ENCODE results near the gene GGNBP2.
A peak's percentile ranks its signal among the peaks of the same experiment; 100 is the strongest.

The GGNBP2 gene

GRCh38 chr17:36514856-36515255 lies 29.9 kb upstream of the GGNBP2 start:
- no peak for DNase-seq (ENCODE audit: low read depth, low spot score)

GRCh38 chr17:36515837-36516236 lies 28.9 kb upstream of the GGNBP2 start:
- no peak for DNase-seq (ENCODE audit: low read depth, low spot score)

DNA sequence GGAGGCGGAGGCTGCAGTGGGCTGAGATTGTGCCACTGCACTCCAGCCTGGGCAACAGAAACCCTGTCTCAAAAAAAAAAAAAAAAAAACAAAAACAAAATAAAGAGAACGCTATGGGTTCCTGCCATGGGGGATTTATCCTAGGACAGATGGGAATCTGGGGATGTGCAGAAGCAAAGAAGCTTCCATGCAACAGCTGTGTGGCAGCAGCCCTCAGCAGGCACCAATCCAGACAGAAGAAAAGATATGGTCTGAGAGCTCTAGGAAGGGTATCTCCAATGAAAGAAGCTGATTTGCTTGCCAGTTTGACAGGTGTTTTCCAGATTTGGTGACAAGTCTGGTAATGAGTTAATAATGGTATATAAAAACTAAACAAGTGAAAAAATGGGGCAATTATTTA lies 21.6 kb upstream of the GGNBP2 start:
- DNase-seq (ENCODE audit: low read depth, low spot score): no peak

- no peak for DNase-seq (ENCODE audit: low read depth, low spot score)
Observed at GRCh38 chr17:36524428-36524876, 20.3 kb upstream of the GGNBP2 start.

- DNase-seq (ENCODE audit: low read depth, low spot score): no peak
Observed at GRCh38 chr17:36525113-36525512, 19.6 kb upstream of the GGNBP2 start.

DNA sequence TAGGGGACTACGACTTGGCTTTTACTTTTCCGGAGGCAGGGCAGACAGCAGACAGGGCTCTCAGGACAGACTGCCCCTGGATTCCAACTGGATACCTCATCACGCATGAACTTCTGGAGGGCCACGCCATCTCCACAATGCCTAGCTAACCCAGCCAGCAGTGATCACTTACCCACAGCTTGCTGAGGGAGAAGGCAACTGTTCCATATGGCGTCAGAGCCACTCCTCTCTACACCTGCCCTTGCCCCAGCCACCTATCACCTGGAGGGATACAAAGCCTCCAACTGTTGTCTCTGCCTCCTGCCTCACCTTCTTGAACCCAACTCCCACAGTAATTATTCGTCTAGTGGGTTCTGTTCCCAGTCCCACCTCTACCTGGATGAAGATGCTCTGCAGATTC lies 18.8 kb upstream of the GGNBP2 start:
- no peak for DNase-seq (ENCODE audit: low read depth, low spot score)

- DNase-seq (ENCODE audit: low read depth, low spot score): no peak
Observed at GRCh38 chr17:36527621-36528250, 17.0 kb upstream of the GGNBP2 start.

DNA sequence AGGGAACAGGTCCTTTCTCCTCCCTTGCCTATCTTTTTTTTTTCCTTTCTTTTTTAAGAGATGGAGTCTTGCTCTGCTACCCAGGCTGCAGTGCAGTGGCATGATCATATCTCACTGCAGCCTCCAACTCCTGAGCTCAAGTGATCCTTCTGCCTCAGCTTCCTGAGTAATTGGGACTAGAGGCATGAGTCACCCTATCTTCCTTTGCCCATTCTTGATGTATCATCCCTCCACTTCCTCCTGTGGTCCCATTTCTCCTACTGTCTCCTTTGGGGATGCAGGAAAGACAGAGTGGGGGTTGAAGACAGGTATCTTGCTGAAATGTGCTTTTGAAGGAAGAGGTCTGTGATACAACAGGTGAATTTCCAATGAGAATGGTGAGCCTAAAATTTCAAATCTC lies 15.6 kb upstream of the GGNBP2 start:
- DNase-seq (ENCODE audit: low read depth, low spot score): no peak

- DNase-seq (ENCODE audit: low read depth, low spot score): no peak
Observed at GRCh38 chr17:36532435-36532975, 12.2 kb upstream of the GGNBP2 start.

- DNase-seq (ENCODE audit: low read depth, low spot score): peak; percentile 90
Observed at GRCh38 chr17:36533935-36534839, 10.5 kb upstream of the GGNBP2 start.

DNA sequence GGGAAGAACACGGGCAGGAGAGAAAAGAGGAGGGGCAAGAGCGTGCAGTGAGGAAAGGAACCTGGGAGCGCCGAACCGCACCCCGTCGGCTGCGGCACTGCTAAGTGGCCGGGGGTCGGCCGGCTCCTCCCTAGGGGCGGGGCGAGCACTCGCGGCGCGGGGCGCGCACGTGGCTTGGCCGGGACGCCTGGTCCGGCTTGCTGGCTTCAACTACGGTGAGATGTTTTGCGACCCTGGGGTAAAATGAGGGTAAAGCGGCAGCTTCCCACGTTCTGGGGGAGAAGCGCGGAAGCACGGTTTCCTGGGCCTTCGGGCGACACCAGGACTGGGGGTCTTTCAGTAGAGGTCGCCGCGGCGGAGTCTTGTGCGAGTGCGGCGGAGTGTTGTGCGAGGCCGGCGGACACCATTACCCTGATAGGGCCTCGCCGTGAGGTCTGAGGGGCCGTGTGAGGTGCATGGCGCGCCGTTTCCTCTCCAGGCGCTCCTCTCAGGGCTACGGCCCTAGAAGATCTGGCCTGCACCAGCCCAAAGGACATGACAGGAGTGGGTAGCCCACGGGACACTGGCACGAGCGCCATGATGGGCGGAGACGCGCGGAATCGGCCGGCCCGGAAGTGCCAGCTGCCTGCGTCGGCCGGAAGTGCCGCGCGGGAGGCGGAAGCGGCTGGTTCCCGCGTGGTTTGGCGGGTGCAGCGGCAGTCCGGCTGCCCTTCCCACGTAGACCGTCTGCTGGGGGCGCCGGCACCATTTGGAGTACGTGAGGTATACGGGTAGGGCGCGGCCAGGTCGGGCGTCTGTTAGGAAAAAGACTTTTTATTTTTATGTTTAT lies 9.7 kb upstream of the GGNBP2 start, which contains the start of the genes MYO19 and PIGW:
Gene MYO19, minus strand, starts transcription at position 29 of the 829 bp plus-strand sequence. CDS start 2,330 bp downstream, outside the sequence.
Gene PIGW, plus strand, starts transcription at position 148 of the 829 bp plus-strand sequence. CDS start 2,115 bp downstream, outside the sequence.
- DNase-seq (ENCODE audit: low read depth, low spot score): peak; percentile 98

DNA sequence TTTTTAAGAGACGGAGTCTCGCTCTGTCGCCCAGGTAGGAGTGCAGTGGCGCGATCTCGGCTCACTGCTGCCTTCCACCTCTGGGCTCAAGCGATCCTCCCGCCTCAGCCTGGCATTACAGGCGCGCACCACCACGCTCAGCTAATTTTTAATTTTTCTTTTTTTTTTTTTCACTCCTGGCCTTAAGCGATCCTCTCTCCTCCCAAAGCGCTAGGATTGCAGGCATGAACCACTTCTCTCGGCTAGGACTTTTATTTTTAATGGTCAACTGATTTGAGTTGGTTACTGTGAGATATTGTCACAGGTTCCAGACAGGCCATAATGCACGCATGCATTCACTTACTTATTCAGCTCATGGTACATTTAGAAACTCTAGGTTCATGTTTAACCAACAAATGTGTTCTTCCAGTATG lies 9.0 kb upstream of the GGNBP2 start:
- DNase-seq (ENCODE audit: low read depth, low spot score): no peak

DNA sequence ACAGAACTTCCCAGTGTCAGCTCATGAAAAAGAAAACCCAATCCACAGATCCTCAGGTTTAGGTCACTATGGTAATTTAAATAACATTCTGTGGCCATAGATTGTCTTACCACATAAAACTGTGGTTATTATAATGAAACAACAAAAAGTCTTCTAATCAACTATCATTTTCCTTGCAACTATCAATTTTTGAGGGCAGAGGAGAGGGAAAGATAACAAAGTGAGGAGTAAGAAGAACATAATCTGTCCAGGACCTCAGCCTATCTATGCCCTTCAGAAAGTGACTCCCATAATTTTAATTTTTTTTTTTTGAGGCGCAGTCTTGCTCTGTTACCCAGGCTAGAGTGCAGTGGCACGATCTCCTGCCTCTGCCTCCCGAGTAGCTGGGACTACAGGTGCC lies 4.0 kb upstream of the GGNBP2 start:
- no peak for DNase-seq (ENCODE audit: low read depth, low spot score)

DNA sequence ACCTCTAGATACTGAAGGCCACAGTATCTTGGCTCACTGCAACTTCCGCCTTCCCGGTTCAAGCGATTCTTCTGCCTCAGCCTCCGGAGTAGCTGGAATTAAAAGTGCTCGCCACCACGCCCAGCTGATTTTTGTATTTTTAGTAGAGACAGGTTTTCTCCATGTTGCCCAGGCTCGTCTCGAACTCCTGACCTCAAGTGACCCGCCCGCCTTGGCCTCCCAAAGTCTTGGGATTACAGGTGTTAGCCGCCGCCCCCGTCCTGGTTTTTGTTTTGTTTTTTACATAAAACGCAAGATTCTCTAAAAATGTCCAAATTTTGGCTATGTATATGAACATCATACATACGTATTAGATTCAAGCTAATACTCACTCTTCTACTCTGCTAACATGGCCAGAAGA lies 2.0 kb upstream of the GGNBP2 start:
- DNase-seq (ENCODE audit: low read depth, low spot score): no peak

- peak; percentile 70 for DNase-seq (ENCODE audit: low read depth, low spot score)
Observed at GRCh38 chr17:36544044-36544306, 744 bp upstream of the GGNBP2 start.

DNA sequence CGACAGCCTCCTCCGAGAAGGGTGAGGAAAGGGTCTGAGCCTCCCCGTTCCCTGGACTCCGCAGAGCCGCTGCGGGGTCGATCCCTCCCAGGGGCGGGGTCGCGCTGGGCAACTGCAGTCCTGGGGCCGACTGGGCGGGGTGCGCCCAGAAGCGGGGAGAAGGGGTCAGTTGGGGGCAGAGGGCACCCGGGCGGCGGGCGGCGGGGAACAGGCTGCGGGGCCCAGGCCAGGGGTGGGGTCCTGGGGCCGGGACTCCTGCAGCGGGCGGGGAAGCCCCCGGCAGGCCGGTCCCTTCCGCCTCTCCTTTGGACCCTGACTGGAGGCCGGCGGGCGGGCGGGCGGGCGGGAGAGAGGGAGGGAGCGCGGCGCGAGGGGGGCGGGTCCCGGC lies 352 bp downstream of the GGNBP2 start:
- no peak for DNase-seq (ENCODE audit: low read depth, low spot score)

- DNase-seq (ENCODE audit: low read depth, low spot score): peak; percentile 98
Observed at GRCh38 chr17:36545465-36546417, 1.0 kb downstream of the GGNBP2 start.

- DNase-seq (ENCODE audit: low read depth, low spot score): no peak
Observed at GRCh38 chr17:36546418-36547093, 1.8 kb downstream of the GGNBP2 start.

- DNase-seq (ENCODE audit: low read depth, low spot score): no peak
Observed at GRCh38 chr17:36547776-36548175, 3.1 kb downstream of the GGNBP2 start.
